Hepatocyte (in vitro differentiated cells): Measurements from ENCODE around the gene DHDDS.

Source experiments
- CTCF ChIP-seq: fragments of 200-600 bp; sonication (generic); IDR thresholded peaks from 2 replicates; pipeline ENCODE4 v1.5.1; 2016; ENCODE audit warnings: antibody characterized with exemption, mild to moderate bottlenecking; ENCODE audit not compliant: poor library complexity
- EZH2 ChIP-seq: fragments of 200-600 bp; sonication (generic); IDR thresholded peaks from 2 replicates; pipeline ENCODE4 v1.6.1; 2016; ENCODE audit warnings: antibody characterized with exemption, mild to moderate bottlenecking, borderline replicate concordance
- EZH2phosphoT487 ChIP-seq: fragments of 200-600 bp; sonication (generic); IDR thresholded peaks from one replicate; pipeline ENCODE4 v1.6.1; 2018; ENCODE audit warnings: antibody characterized with exemption, mild to moderate bottlenecking, low read depth, moderate library complexity; ENCODE audit not compliant: unreplicated experiment, severe bottlenecking

- TF ChIP-seq CTCF (no peak), EZH2 (no peak), EZH2phosphoT487 (no peak)
These were observed 85.1 kb downstream of the DHDDS start for GRCh38 chr1:26516987-26517765.
